AG09309 (cell line): ENCODE data around the gene TTC16.
A peak's percentile ranks its signal among the peaks of the same experiment; 100 is the strongest.

Source experiments
- DNase-seq: peaks from one replicate; pipeline ENCODE4 v3.0.0-alpha.2; 2010; ENCODE audit warnings: low read depth
- H3K4me3 ChIP-seq: 2 replicates; pipeline ENCODE4 v1.5.1; 2011; ENCODE audit warnings: mild to moderate bottlenecking, low read depth, low read length, moderate library complexity; ENCODE audit not compliant: control insufficient read depth
- TF ChIP-seq, protein P1 (sequence below): IDR thresholded peaks from 2 replicates; pipeline ENCODE4 v1.5.1; 2011; ENCODE audit warnings: mild to moderate bottlenecking, low read depth, low read length, inconsistent platforms; ENCODE audit not compliant: insufficient read depth, control insufficient read depth; ENCODE audit errors: missing control alignments

The TTC16 gene

DNA sequence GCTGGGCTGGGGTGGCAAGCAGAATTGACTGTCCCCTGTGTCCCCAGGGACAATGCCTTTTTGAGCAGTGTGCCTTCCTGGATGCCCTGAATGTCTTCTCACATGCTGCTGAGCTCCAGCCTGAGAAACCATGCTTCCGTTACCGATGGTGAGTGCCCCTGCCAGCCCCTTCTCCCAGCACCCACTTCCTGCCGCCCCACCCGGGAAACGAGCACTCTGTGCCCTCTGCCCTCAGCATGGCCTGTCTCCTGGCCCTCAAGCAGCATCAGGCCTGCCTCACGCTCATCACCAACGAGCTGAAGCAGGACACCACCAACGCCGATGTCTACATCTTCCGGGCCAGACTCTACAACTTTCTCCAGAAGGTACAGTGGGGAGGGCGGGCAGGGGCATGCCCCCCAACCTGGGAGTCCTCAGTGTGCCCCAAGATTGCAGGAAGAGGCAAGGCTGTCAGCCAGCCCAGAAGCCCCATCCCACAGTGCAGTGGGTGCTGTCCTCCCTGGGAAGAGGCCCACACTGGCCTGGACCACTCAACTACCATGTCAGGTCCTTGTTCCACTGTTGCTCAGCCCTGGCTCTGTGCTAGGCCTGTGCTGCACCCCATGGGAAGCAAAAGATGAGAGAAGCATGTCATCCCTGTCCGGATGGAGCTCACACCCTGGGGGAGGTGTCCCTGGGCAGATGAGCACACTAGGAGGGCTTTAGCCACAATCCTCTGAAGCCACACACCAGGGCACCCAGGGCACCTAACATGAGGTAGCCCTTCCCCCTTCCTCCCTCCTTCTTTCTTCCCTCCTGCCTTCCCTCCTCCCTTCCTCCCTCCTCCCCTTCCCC is 4.4 kb downstream of the TTC16 start:
- no peak overlapping the region for H3K4me3 ChIP-seq
- TF ChIP-seq, protein P1, sequence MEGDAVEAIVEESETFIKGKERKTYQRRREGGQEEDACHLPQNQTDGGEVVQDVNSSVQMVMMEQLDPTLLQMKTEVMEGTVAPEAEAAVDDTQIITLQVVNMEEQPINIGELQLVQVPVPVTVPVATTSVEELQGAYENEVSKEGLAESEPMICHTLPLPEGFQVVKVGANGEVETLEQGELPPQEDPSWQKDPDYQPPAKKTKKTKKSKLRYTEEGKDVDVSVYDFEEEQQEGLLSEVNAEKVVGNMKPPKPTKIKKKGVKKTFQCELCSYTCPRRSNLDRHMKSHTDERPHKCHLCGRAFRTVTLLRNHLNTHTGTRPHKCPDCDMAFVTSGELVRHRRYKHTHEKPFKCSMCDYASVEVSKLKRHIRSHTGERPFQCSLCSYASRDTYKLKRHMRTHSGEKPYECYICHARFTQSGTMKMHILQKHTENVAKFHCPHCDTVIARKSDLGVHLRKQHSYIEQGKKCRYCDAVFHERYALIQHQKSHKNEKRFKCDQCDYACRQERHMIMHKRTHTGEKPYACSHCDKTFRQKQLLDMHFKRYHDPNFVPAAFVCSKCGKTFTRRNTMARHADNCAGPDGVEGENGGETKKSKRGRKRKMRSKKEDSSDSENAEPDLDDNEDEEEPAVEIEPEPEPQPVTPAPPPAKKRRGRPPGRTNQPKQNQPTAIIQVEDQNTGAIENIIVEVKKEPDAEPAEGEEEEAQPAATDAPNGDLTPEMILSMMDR = no peak
- DNase-seq = no peak

GRCh38 chr9:127720865-127721227 is 5.0 kb downstream of the TTC16 start:
- no peak overlapping the region for H3K4me3 ChIP-seq
- DNase-seq = no peak

DNA sequence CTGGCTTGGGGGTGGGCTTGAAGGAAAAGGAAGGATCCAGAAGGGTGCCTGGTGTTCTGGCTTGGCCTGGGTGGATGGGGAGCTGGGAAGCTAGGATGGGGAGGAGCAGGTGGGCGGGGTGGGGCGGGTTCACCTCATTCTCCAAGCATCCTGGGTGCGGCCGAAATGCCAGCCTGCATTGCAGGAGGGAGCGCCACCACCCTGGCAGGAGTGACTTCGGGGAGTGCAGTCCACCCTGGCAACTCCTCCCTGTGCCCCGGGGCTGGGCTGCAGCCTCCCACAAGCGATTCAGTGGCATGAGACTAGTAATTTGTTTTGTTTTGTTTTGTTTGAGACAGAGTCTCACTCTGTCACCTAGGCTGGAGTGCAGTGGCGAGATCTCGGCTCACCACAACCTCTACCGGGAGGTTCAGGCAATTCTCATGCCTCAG is 5.5 kb downstream of the TTC16 start:
- no peak for DNase-seq
- H3K4me3 ChIP-seq = no peak overlapping the region
- TF ChIP-seq, protein P1 = no peak

More at GRCh38 chr9:127720865-127721227, 5.0 kb downstream of the TTC16 start:
- TF ChIP-seq, protein P1 = no peak

GRCh38 chr9:127722055-127722745 is 6.3 kb downstream of the TTC16 start:
- DNase-seq = no peak
- H3K4me3 ChIP-seq = no peak overlapping the region
- TF ChIP-seq, protein P1 = no peak

DNA sequence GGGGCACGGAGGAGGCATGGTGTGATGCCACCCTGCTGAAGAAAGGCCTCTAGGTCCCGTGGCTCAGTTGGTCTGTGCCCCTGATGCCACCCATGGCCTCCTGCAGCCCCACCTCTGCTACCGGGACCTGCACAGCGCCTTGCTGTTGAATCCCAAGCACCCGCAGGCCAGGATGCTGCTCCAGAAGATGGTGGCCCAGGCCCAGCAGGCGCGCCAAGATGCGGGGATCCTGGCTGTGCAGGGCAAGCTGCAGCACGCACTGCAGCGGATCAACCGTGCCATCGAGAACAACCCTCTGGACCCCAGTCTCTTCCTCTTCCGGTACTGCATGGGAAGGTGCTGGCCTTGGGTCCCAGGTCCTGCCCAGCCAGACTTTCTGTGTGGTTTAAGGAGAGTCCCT is 7.1 kb downstream of the TTC16 start:
- no peak overlapping the region for H3K4me3 ChIP-seq
- DNase-seq = no peak
- TF ChIP-seq, protein P1 = no peak

DNA sequence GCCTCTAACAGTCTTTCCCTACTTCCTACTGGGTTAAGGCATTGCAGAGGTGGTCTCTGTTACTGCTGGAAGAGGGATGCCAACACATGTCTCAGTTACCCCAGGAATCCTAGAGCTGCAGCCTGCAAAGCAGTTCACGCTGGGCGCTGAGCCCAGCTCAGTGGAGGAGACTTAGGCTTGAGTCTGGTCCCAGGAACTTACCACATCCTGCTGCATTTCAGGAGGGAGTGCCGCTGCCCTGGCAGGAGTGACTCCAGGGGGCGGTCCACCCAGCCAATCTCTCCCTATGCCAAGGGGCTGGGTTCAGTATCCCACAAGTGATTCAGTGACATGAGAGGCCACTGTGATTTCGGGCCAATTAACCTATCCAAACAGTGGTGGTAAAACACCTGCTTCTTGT is 7.6 kb downstream of the TTC16 start:
- H3K4me3 ChIP-seq = no peak overlapping the region
- TF ChIP-seq, protein P1 = peak; percentile 26
- peak; percentile 28 for DNase-seq
